PC-9 (cell line): ENCODE data around the gene ZNF491.
"Not testable (repeated sequence)": the region's sequence is repeated elsewhere in the genome, so short reads cannot be mapped to it uniquely, and the experiment has no call there.

ENCODE experiments used
- CTCF ChIP-seq: fragments of 200-600 bp; sonication (generic); conservative IDR thresholded peaks from 2 replicates; pipeline ENCODE4 v1.6.1; 2017; ENCODE audit warnings: mixed run types, antibody characterized with exemption, mild to moderate bottlenecking, moderate library complexity
- EZH2 ChIP-seq: fragments of 200-600 bp; sonication (generic); IDR thresholded peaks from 2 replicates; pipeline ENCODE4 v1.8.0; 2017; ENCODE audit warnings: antibody characterized with exemption, low read depth

- not testable (repeated sequence) for TF ChIP-seq CTCF, EZH2
Measured at GRCh38 chr19:11835626-11836066, 37.3 kb downstream of the ZNF491 start.
